Nephron progenitor cell (in vitro differentiated cells): ENCODE data around the gene PPP5C.

Source experiments
- DNase-seq: peaks from one replicate; pipeline ENCODE4 v3.0.0; 2021
- H3K27ac Mint-ChIP-seq: 2 replicates; pipeline ENCODE4 v1.8.0; 2021; ENCODE audit warnings: mild to moderate bottlenecking, moderate library complexity, mixed read lengths
- H3K27me3 Mint-ChIP-seq: 2 replicates; pipeline ENCODE4 v1.8.0; 2021; ENCODE audit warnings: mild to moderate bottlenecking, low read depth, mixed read lengths; ENCODE audit not compliant: poor library complexity
- H3K36me3 Mint-ChIP-seq: 2 replicates; pipeline ENCODE4 v1.8.0; 2021; ENCODE audit warnings: low read depth, mixed read lengths
- H3K4me1 Mint-ChIP-seq: 2 replicates; pipeline ENCODE4 v1.8.0; 2021; ENCODE audit warnings: mixed read lengths
- H3K4me3 Mint-ChIP-seq: 2 replicates; pipeline ENCODE4 v1.8.0; 2021; ENCODE audit warnings: mild to moderate bottlenecking, moderate library complexity, mixed read lengths
- H3K9me3 Mint-ChIP-seq: 2 replicates; pipeline ENCODE4 v1.8.0; 2021; ENCODE audit warnings: mild to moderate bottlenecking, moderate library complexity, mixed read lengths
- CTCF ChIP-seq: fragments of 200-600 bp; sonication (generic); IDR thresholded peaks from 2 replicates; pipeline ENCODE4 v1.5.0; 2021; ENCODE audit warnings: antibody characterized with exemption

PPP5C gene

DNA sequence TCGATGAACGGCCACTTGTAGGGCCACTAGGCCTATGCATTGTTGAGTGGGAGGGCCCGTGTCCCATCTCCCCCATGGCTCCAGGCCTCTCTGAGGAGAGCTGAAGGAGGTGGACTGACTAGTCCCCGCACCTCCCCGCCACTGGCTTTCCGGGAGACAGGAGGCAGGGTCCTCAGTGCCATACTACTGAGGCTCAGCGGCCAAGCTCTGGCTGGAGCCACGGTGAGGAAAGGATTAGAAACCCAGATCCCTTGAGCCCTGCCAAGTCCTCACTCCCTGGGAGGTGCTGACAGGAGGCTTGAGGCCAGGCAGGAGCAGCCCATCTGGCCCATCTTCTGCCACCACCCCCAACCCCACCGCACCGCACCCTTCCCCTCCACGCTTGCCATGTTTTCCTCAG lies 37.5 kb downstream of the PPP5C start:
- TF ChIP-seq CTCF, result no peak
- Mint-ChIP-seq H3K4me1 (peaks cover 18% of the 10 kb centered on the region), H3K4me3 (no peak overlapping the region), H3K36me3 (peaks cover 89% of the 10 kb centered on the region), H3K27me3 (no peaks in the 10 kb centered on the region), H3K27ac (peak overlapping the region; percentile 45), H3K9me3 (peaks cover 15% of the 10 kb centered on the region)
- DNase-seq, result no peak

DNA sequence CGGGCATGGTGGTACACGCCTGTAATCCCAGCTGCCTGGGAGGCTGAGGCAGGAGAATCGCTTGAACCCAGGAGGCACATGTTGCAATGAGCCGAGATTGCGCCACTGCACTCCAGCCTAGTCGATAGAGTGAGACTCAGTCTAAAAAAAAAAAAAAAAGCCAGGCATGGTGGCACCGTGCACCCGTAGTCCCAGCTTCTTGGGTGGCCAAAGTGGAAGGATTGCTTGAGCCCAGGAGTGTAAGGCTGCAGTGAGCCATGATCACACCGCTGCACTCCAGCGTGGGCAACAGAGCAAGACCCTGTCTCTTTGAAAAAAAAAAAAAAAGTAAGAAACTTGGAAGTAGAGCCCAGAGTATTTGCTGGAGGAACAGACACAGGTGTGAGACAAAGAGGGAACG lies 38.7 kb downstream of the PPP5C start:
- Mint-ChIP-seq H3K27ac (no peak overlapping the region), H3K4me3 (no peak overlapping the region), H3K4me1 (peaks cover 18% of the 10 kb centered on the region), H3K27me3 (peaks cover 3% of the 10 kb centered on the region), H3K36me3 (peaks cover 82% of the 10 kb centered on the region), H3K9me3 (peaks cover 13% of the 10 kb centered on the region)
- DNase-seq, result no peak
- no peak for TF ChIP-seq CTCF

- peaks cover 21% of the 10 kb centered on the region for H3K4me1 Mint-ChIP-seq
- no peak for DNase-seq
- H3K27ac Mint-ChIP-seq, result peak overlapping the region; percentile 29
- H3K4me3 Mint-ChIP-seq, result no peak overlapping the region
- no peak for TF ChIP-seq CTCF
- peaks cover 81% of the 10 kb centered on the region for H3K36me3 Mint-ChIP-seq
- H3K27me3 Mint-ChIP-seq, result peaks cover 3% of the 10 kb centered on the region
- peaks cover 8% of the 10 kb centered on the region for H3K9me3 Mint-ChIP-seq
Measured at GRCh38 chr19:46386151-46386550, 39.3 kb downstream of the PPP5C start.

DNA sequence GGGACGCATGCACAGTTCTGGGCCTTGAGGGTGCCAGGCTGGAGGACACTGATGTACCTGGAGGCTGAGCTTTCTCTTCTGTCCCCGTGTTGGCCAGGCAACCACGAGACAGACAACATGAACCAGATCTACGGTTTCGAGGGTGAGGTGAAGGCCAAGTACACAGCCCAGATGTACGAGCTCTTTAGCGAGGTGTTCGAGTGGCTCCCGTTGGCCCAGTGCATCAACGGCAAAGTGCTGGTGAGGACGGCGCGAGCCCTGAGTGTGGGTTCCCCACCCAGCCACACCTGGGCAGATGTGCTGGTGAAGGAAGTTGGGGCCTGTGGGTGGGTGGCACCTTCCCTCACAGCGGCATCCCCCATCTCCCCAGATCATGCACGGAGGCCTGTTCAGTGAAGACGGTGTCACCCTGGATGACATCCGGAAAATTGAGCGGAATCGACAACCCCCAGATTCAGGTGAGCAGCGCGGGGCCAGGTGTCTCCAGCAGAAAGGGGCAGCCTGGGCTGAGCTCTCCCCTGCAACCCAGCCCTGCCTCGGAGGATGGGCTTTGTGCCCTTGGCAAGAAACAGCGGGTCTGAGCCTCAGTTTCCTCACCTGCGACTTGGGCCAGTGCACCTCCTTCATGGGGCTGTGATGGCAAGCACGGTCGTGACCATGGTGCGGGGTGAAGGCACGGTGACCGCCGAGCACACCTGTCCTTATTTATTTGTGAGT lies 40.3 kb downstream of the PPP5C start:
- peaks cover 78% of the 10 kb centered on the region for H3K36me3 Mint-ChIP-seq
- H3K4me3 Mint-ChIP-seq, result no peak overlapping the region
- H3K27me3 Mint-ChIP-seq, result peaks cover 6% of the 10 kb centered on the region

GRCh38 chr19:46387713-46388130 lies 40.8 kb downstream of the PPP5C start:
- no peak overlapping the region for H3K4me3 Mint-ChIP-seq
- H3K36me3 Mint-ChIP-seq, result peaks cover 78% of the 10 kb centered on the region
- TF ChIP-seq CTCF, result no peak
- no peak overlapping the region for H3K27ac Mint-ChIP-seq
- H3K9me3 Mint-ChIP-seq, result peaks cover 6% of the 10 kb centered on the region
- peaks cover 6% of the 10 kb centered on the region for H3K27me3 Mint-ChIP-seq
- peaks cover 25% of the 10 kb centered on the region for H3K4me1 Mint-ChIP-seq
- DNase-seq, result no peak

More for the DNA sequence above, 40.3 kb downstream of the PPP5C start:
- H3K4me1 Mint-ChIP-seq, result peaks cover 25% of the 10 kb centered on the region
- peaks cover 6% of the 10 kb centered on the region for H3K9me3 Mint-ChIP-seq
- H3K27ac Mint-ChIP-seq, result no peak overlapping the region
- DNase-seq, result no peak
- no peak for TF ChIP-seq CTCF
